ENCODE measurements around the gene LHX8.

- TF ChIP-seq, protein P1, sequence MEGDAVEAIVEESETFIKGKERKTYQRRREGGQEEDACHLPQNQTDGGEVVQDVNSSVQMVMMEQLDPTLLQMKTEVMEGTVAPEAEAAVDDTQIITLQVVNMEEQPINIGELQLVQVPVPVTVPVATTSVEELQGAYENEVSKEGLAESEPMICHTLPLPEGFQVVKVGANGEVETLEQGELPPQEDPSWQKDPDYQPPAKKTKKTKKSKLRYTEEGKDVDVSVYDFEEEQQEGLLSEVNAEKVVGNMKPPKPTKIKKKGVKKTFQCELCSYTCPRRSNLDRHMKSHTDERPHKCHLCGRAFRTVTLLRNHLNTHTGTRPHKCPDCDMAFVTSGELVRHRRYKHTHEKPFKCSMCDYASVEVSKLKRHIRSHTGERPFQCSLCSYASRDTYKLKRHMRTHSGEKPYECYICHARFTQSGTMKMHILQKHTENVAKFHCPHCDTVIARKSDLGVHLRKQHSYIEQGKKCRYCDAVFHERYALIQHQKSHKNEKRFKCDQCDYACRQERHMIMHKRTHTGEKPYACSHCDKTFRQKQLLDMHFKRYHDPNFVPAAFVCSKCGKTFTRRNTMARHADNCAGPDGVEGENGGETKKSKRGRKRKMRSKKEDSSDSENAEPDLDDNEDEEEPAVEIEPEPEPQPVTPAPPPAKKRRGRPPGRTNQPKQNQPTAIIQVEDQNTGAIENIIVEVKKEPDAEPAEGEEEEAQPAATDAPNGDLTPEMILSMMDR (IDR thresholded peaks at IDR 0.05), result no peak
- no peak for TF ChIP-seq POLR2A (IDR thresholded peaks at IDR 0.05)
Observed at GRCh38 chr1:75123756-75124155, 10.4 kb upstream of the LHX8 start.

All from Peyer's patch (tissue), 4 donors.